GM12878 (cell line): Measurements from ENCODE around the gene CLK2. TPM values are rescaled to one million over a fixed set of nuclear protein-coding genes. Genes with fewer than 3 reads are reported as not detected.
A peak's percentile ranks its signal among the peaks of the same experiment; 100 is the strongest.

Source experiments
- BACH1 ChIP-seq: fragments of 450-650 bp; IDR thresholded peaks from 2 replicates; pipeline ENCODE4 v1.6.1; 2017; ENCODE audit warnings: mild to moderate bottlenecking, borderline replicate concordance
- DPF2 ChIP-seq: fragments of 450-650 bp; IDR thresholded peaks from 2 replicates; pipeline ENCODE4 v1.6.1; 2017; ENCODE audit warnings: mild to moderate bottlenecking
- JUNB ChIP-seq: IDR thresholded peaks from 2 replicates; pipeline ENCODE4 v1.6.1; 2016; ENCODE audit warnings: antibody characterized with exemption, mild to moderate bottlenecking
- KLF5 ChIP-seq: fragments of 450-650 bp; IDR thresholded peaks from 2 replicates; pipeline ENCODE4 v1.6.1; 2014; ENCODE audit warnings: mild to moderate bottlenecking; ENCODE audit not compliant: partially characterized antibody
- MXI1 ChIP-seq: fragments of 150-350 bp; IDR thresholded peaks from 2 replicates; pipeline ENCODE4 v1.6.1; 2011; ENCODE audit warnings: low read depth, mild to moderate bottlenecking, inconsistent platforms, low read length, improper control_type of control experiment
- MYB ChIP-seq: fragments of 150-350 bp; IDR thresholded peaks from 2 replicates; pipeline ENCODE4 v1.6.1; 2014; ENCODE audit warnings: mild to moderate bottlenecking, low read depth, low read length, borderline replicate concordance
- NR2C1 ChIP-seq: fragments of 450-650 bp; IDR thresholded peaks from 2 replicates; pipeline ENCODE4 v1.6.1; 2017; ENCODE audit warnings: antibody characterized with exemption, mild to moderate bottlenecking, moderate library complexity
- NR2F1 ChIP-seq: fragments of 450-650 bp; conservative IDR thresholded peaks from 2 replicates; pipeline ENCODE4 v1.6.1; 2017; ENCODE audit warnings: mild to moderate bottlenecking
- POU2F2 ChIP-seq: IDR thresholded peaks from 3 replicates; pipeline ENCODE4 v1.6.1; 2011; ENCODE audit warnings: low read depth, mild to moderate bottlenecking, low read length, borderline replicate concordance
- PRDM15 ChIP-seq: fragments of 450-650 bp; formaldehyde crosslinking; IDR thresholded peaks from 2 replicates; pipeline ENCODE4 v1.4.0; 2020; ENCODE audit warnings: mild to moderate bottlenecking, moderate library complexity
- SREBF2 ChIP-seq: IDR thresholded peaks from 2 replicates; pipeline ENCODE4 v1.6.1; 2012; ENCODE audit warnings: mild to moderate bottlenecking, low read length
- STAT3 ChIP-seq: IDR thresholded peaks from 2 replicates; pipeline ENCODE4 v1.6.1; 2011; ENCODE audit warnings: low read depth, low read length, improper control_type of control experiment
- ZNF622 ChIP-seq: fragments of 450-650 bp; IDR thresholded peaks from 2 replicates; pipeline ENCODE4 v1.6.1; 2017; ENCODE audit warnings: mild to moderate bottlenecking, inconsistent platforms
- polyA plus RNA-seq, 11 experiments: library from polyadenylated mRNA; depleted of rRNA in 4 of 11; unstranded in 6 of 11; stranded (reverse) in 5 of 11; fragments of >200 nt; fragmentation: Nextera tagmentation in 4 of 11; fragmentation: Illumina TruSeq in 1 of 11; extraction: Ambion mirVana in 4 of 11; extraction: Trizol in 1 of 11; gene quantifications; 1 replicate in 1 of 11; 2 replicates in 10 of 11; pipeline versions ENCODE4 v1.2.1 to v1.2.3, GENCODE V29; 2011 to 2016; ENCODE audit warnings: inconsistent platforms in 2 of 11, missing spikeins in 2 of 11, low read depth in 1 of 11
- total RNA-seq, 4 experiments: library from RNA; depleted of rRNA in 3 of 4; stranded (reverse); fragments of >200 nt in 3 of 4; fragmentation: Illumina TruSeq in 1 of 4; extraction: Trizol in 1 of 4; gene quantifications; 2 replicates each; pipeline versions ENCODE4 v1.2.1 to v1.2.3, GENCODE V29; 2013 to 2021
- TF ChIP-seq, protein P1 (sequence below): IDR thresholded peaks from 2 replicates; pipeline ENCODE4 v1.6.1; 2011; ENCODE audit warnings: mild to moderate bottlenecking, low read depth, low read length, moderate library complexity; ENCODE audit not compliant: insufficient replicate concordance

Gene CLK2
- total and polyA plus RNA-seq, 10 of the 15 experiments (the other 5 are each of a cell fraction or from before 2014, with no cell fraction given): 11.1 to 83.7 (median 36.7) TPM

GRCh38 chr1:155273343-155274245, at the start of gene CLK2 (continued):
- TF ChIP-seq PRDM15 (no peak), NR2F1 (no peak), NR2C1 (no peak; the same call in 1 of the 2 replicates), POU2F2 (peak; percentile 47; the same call in 1 of the 3 replicates), MXI1 (peak; percentile 94), KLF5 (no peak), SREBF2 (no peak), JUNB (no peak), ZNF622 (no peak), STAT3 (no peak), MYB (no peak), BACH1 (peak; percentile 18; the same call in 1 of the 2 replicates), DPF2 (no peak)
- TF ChIP-seq, protein P1, sequence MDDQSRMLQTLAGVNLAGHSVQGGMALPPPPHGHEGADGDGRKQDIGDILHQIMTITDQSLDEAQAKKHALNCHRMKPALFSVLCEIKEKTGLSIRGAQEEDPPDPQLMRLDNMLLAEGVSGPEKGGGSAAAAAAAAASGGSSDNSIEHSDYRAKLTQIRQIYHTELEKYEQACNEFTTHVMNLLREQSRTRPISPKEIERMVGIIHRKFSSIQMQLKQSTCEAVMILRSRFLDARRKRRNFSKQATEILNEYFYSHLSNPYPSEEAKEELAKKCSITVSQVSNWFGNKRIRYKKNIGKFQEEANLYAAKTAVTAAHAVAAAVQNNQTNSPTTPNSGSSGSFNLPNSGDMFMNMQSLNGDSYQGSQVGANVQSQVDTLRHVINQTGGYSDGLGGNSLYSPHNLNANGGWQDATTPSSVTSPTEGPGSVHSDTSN: peak; percentile 57
- TF ChIP-seq, all 136 proteins: peak for 49
